Glutamatergic neuron (in vitro differentiated cells): ENCODE results near the gene STXBP5L. TPM values are rescaled to one million over a fixed set of nuclear protein-coding genes. Genes with fewer than 3 reads are reported as not detected.
"Not testable (repeated sequence)": the region's sequence is repeated elsewhere in the genome, so short reads cannot be mapped to it uniquely, and the experiment has no call there.

Experiments
- DNase-seq: peaks from one replicate; pipeline ENCODE4 v3.0.0; 2022
- H3K27ac Mint-ChIP-seq: one replicate; pipeline ENCODE4 v1.8.0; 2020; ENCODE audit warnings: mild to moderate bottlenecking, mixed read lengths, inconsistent platforms; ENCODE audit not compliant: unreplicated experiment
- H3K27me3 Mint-ChIP-seq: one replicate; pipeline ENCODE4 v1.8.0; 2020; ENCODE audit warnings: mild to moderate bottlenecking, moderate library complexity, mixed read lengths, inconsistent platforms; ENCODE audit not compliant: unreplicated experiment
- H3K36me3 Mint-ChIP-seq: one replicate; pipeline ENCODE4 v1.8.0; 2020; ENCODE audit warnings: mild to moderate bottlenecking, mixed read lengths, inconsistent platforms; ENCODE audit not compliant: unreplicated experiment
- H3K4me1 Mint-ChIP-seq: one replicate; pipeline ENCODE4 v1.8.0; 2020; ENCODE audit warnings: mild to moderate bottlenecking, low read depth, mixed read lengths, inconsistent platforms; ENCODE audit not compliant: unreplicated experiment
- H3K4me3 Mint-ChIP-seq: one replicate; pipeline ENCODE4 v1.8.0; 2020; ENCODE audit warnings: mild to moderate bottlenecking, mixed read lengths, inconsistent platforms; ENCODE audit not compliant: unreplicated experiment
- H3K9me3 Mint-ChIP-seq: one replicate; pipeline ENCODE4 v1.8.0; 2020; ENCODE audit warnings: mild to moderate bottlenecking, moderate library complexity, mixed read lengths, inconsistent platforms; ENCODE audit not compliant: unreplicated experiment
- total RNA-seq: library from RNA; stranded (reverse); fragmentation: NEBNext Ultra II Directional; extraction: Animal tissue kit (Norgen Biotek cat#: 25700); gene quantifications from one replicate; pipeline ENCODE4 v1.2.1, GENCODE V29; 2021; ENCODE audit not compliant: unreplicated experiment
- TF ChIP-seq, protein P1 (sequence below): fragments of 200-600 bp; sonication (generic); IDR thresholded peaks from one replicate; pipeline ENCODE4 v1.5.0; 2021; ENCODE audit not compliant: partially characterized antibody, unreplicated experiment

STXBP5L gene
- total RNA-seq, 1 donor from 2014 or later = 54.7 TPM

DNA sequence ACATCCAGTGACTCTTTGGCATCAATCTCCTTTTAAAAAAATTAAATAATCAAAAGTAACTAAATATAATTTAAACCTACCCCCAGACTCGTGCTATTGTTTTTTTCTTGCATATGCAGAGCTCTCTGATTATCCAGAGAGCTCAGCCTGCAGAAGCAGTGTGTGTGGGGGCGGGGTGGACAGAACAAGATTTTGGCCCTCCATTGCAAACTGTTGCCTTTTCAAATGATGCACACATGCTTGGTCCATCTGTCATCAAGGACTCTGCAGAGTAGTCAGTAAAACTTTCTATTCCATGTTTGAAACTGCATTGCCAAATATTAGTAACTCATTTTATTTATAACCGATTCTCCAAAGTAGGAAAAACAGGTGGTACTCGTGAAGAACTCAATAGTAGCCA, 28.6 kb upstream of the STXBP5L start:
- Mint-ChIP-seq H3K27ac (no peak overlapping the region), H3K27me3 (no peaks in the 10 kb centered on the region), H3K9me3 (no peaks in the 10 kb centered on the region), H3K4me3 (no peak overlapping the region), H3K36me3 (no peaks in the 10 kb centered on the region), H3K4me1 (peaks cover 15% of the 10 kb centered on the region)
- DNase-seq = no peak
- TF ChIP-seq, protein P1, sequence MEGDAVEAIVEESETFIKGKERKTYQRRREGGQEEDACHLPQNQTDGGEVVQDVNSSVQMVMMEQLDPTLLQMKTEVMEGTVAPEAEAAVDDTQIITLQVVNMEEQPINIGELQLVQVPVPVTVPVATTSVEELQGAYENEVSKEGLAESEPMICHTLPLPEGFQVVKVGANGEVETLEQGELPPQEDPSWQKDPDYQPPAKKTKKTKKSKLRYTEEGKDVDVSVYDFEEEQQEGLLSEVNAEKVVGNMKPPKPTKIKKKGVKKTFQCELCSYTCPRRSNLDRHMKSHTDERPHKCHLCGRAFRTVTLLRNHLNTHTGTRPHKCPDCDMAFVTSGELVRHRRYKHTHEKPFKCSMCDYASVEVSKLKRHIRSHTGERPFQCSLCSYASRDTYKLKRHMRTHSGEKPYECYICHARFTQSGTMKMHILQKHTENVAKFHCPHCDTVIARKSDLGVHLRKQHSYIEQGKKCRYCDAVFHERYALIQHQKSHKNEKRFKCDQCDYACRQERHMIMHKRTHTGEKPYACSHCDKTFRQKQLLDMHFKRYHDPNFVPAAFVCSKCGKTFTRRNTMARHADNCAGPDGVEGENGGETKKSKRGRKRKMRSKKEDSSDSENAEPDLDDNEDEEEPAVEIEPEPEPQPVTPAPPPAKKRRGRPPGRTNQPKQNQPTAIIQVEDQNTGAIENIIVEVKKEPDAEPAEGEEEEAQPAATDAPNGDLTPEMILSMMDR = no peak

DNA sequence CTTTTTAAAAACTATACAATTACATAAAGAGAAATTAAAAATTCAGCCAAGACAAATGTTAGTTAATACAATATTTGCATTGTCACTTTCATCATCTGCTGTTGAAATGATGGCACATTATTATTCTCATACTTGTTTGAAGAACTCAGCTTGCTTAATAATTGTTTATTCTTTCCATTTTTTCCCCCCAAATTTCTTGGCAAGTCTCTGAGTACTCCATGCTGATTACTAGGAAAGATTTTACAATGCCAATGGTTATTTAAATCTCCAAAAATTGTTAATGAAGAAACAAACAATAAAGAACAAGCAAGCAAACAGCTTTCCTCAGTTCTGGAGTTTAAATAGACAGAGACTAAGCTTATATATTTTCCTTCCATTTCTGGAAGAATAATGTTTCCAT, 15.1 kb upstream of the STXBP5L start:
- Mint-ChIP-seq H3K36me3 (peaks cover 4% of the 10 kb centered on the region), H3K27ac (no peak overlapping the region), H3K4me1 (no peaks in the 10 kb centered on the region), H3K9me3 (no peaks in the 10 kb centered on the region), H3K27me3 (no peaks in the 10 kb centered on the region), H3K4me3 (no peak overlapping the region)
- DNase-seq = no peak
- TF ChIP-seq, protein P1 = no peak

DNA sequence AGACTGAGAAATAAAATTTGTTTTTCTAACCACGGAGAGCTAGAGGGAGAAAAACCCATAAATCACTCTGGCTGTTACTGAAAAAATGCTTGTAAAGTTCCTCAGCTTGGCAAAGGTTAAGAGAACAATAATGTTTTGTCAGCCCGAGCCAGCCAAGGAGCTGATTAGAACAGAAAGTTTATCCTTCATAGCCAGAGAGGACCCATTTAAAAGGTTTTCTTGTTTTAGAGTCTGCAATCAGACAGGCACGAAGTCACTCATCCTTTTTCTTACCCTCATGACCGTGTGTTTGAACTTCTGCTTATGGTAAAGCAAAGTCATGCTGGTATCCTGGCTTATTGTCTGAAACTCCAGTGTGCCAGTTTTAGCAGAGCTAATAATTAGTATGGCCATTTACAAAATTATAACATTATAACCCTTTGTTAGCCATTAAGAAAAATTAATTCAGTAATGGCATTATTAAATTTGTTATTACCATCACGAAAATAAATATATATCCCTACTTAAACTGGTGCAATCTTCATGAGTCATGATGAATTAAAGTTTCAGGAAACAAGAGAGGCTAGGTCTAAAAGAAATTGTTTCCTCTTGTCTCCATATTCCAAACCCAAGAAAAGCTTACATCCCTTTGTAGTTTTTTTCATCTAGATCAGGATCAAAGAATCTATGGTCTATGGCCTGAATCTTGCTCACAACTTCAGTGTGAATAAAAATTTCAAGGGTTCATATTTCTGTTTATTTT, 13.5 kb upstream of the STXBP5L start:
- TF ChIP-seq, protein P1 = no peak

DNA sequence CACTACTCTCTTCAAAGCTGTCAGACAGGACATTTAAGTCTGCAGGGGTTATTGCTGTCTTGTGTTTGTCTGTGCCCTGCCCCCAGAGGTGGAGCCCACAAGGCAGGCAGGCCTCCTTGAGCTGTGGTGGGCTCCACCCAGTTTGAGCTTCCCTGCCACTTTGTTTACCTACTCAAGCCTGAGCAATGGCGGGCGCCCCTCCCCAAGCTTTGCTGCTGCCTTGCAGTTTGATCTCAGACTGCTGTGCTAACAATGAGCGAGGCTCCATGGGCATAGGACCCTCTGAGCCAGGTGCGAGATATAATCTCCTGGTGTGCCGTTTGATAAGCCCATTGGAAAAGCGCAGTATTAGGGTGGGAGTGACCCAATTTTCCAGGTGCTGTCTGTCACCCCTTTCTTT, 6.3 kb upstream of the STXBP5L start:
- not testable (repeated sequence) for DNase-seq, H3K27ac Mint-ChIP-seq, H3K4me3 Mint-ChIP-seq, H3K27me3 Mint-ChIP-seq, H3K9me3 Mint-ChIP-seq, H3K4me1 Mint-ChIP-seq
- H3K36me3 Mint-ChIP-seq = peaks cover 20% of the 10 kb centered on the region

More for the DNA sequence above, 13.5 kb upstream of the STXBP5L start:
- Mint-ChIP-seq H3K36me3 (peaks cover 4% of the 10 kb centered on the region), H3K27me3 (peaks cover 2% of the 10 kb centered on the region), H3K4me3 (no peak overlapping the region), H3K9me3 (no peaks in the 10 kb centered on the region), H3K27ac (no peak overlapping the region), H3K4me1 (no peaks in the 10 kb centered on the region)
- no peak for DNase-seq

DNA sequence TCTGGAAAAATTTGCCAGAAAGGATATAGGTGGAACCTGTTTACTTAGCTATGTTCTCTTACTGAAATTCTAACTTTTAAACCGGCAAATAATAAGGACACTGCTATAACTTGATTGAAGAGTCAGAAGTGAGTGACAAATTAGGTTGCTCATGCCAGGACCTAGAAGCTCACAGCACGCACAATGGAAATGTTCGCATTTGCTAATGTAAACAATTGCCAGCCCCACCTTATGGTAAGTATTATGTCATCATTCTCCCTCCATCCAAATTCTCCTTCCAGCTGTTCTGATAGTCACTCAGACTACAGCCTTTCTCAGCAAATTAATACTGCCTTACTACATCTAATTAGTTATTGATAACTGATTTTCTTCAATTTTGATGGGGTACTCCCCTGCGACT, 4.8 kb upstream of the STXBP5L start:
- Mint-ChIP-seq H3K9me3 (peaks cover 6% of the 10 kb centered on the region), H3K36me3 (peaks cover 20% of the 10 kb centered on the region), H3K27ac (no peak overlapping the region), H3K27me3 (peaks cover 6% of the 10 kb centered on the region), H3K4me1 (peaks cover 1% of the 10 kb centered on the region), H3K4me3 (no peak overlapping the region)
- TF ChIP-seq, protein P1 = no peak
- DNase-seq = no peak
